Kidney glomerular epithelial cell (primary cell): ENCODE results near the gene TFEB.

Experiments used
- DNase-seq: peaks from one replicate; lab custom pipeline; 2025; lab: John Stamatoyannopoulos, UW

Gene TFEB

DNA sequence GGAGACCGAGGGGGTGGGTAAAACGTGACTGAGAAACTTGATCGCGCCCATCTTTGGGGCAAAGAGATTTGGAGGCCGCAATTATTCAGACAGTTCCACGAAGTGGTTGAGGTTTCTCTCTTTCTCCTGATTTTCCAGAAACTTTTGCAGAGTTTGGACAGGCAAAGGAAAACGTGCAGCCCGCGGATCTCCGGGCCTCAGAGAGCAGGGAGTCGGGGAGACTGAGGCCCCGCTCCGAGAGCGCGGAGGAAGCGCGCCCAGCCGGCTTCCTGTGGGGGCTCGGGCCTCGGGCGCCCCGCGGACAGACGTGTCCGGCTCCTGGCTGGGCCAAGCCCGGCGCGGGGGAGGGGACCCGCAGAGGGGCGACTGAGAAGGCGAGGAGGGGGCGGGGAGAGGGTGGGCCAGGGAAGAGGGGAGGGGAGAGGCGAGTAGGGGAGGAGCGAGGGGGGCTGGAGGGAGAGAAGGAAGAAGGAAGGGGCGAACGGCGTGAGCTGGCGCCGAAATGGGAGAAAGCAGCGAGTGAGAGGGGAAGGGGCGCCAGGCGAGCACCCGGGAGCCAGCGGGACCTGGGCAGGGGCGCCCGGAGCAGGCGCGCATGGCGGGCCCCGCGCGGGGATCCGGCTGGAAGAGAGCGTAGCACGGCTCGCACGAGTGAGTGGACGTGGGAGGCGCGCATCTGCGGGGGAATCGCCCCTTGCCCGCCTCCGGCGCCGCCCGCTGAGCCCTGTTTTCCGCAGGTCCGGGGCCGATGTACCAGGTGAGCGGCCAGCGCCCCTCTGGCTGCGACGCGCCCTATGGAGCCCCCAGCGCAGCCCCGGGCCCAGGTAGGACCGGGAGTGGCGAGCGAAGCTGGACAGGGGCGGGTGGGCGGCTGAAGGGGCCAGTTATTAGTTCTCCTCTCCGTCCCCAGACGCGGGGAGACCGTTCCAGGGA, 97.1 kb downstream of the TFEB start, which contains the start of gene MDFI:
Gene MDFI, plus strand, starts transcription at position 467 of the 933 bp plus-strand sequence. Its CDS starts 282 bp downstream, at position 749.
- no peak for DNase-seq

DNA sequence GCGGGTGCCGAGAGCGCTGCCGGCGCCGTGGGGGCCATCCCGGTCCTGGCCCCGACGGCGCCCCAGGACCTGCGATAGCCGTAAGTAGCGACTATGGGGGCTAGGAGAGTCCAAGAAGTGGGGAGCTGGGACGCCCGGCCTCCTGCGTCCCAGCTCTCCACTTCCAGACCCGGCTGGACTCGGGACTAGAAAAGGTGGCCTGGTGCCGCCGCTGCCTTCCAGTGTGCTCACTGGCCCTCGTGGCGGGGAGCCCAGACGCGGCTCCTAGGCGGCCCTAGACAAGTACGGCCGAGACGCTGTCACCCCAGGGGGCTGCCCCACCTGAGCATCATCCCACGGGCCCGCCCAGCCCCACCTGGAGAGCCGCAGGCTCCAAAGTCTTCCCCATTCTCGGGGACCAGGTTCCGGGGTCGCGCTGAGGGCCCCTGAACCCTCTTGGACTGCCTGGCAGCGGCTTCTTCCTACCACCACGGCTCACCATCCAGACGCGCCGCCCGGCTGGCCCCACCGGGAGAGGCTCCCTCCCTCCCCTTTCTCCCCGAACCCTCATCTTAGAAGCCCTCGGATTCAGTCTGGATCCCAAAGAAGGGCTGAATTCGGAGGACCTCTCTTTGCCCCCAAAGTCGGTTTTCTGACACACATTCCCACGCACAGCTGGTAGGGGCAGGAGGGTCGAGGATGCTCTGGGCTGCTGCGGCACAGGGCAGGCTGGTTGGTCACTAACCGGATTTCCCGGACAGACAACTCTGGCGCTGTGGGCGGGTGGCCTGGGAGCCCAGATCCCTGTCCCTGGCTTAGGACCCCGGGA, 98.0 kb downstream of the TFEB start:
- DNase-seq: no peak

DNA sequence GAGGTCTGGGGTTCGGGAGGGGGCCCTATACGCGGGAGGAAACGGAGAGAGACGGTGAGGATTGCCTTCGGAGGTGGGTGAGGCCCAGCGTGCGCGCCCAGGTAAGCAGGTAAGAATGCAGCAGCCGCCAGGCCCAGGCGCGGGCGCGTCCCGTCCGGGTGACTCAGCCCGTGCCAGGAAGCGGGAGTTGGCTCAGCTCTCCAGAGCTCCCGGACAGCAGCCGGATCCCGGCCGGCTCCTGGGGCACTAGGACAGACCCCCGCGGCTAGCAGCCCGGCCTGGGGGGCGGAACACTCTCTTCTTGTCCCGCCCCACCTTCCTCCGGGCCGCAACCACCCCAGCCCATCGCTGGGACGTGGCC, 98.6 kb downstream of the TFEB start:
- DNase-seq: peak; percentile 36

DNA sequence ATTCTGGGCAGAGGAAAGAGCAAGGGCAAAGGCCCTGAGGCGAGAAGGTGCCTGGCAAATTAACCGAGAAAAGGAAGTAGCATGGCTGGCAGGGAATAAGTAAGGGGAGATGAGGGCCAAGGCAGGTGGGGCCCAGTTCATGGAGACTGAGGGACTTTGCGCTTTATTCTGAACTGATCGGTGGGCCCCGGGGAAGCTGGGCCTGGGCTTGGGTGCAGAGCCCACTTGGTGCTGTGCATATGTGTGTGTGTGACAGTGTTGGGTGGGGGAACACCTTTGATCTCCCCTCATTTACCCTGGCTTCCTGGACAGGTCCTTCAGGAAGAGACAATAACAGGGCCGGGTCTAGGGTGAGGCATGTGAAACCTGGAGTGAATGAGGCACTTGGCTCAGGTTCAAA, 100.0 kb downstream of the TFEB start:
- DNase-seq: no peak

DNA sequence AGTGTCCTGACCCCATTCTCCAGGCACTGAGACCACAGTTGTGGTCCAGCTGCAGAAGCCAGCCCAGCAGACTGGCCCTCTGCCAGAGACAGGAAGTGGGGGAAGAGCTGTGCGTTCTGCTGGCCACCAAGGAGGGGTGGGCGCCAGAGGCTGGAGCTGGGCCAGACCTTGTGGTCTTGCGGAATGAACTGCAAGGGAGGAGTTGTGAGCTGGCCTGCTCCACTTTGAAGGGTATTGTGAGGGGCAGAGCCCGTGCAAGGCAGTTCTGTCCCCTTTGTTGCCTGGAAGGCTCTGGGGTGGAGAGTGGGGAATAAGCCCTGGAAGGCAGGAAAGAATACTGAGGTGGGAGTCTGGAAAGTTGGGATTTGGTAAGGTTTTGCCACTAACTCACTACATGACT, 100.8 kb downstream of the TFEB start:
- no peak for DNase-seq
